H1 (cell line): ENCODE data around the gene ZNF23. TPM values are rescaled to one million over a fixed set of nuclear protein-coding genes. Genes with fewer than 3 reads are reported as not detected.

Experiments
- CTCF ChIA-PET: fragments of 300-600 bp; sonication (Branson Sonifier 250); formaldehyde crosslinking; loops from one replicate; lab custom pipeline; 2021; ENCODE audit not compliant: partially characterized antibody; lab: Charles Lee
- POLR2A ChIA-PET: fragments of 300-600 bp; sonication (Branson Sonifier 250); formaldehyde crosslinking; loops from one replicate; lab custom pipeline; 2021; ENCODE audit warnings: inconsistent platforms; ENCODE audit not compliant: partially characterized antibody; lab: Charles Lee
- DNase-seq, 2 experiments: peaks; one replicate each; pipeline versions ENCODE4 v3.0.0 to v3.0.0-alpha.2; 2010 to 2022; ENCODE audit warnings: low spot score in 2 of 2, low read depth in 1 of 2, mixed read lengths in 1 of 2
- FAIRE-seq: peaks from 2 replicates; lab custom pipeline; 2011; peaks lifted over from hg19 to GRCh38; lab: Jason Lieb, UNC
- H2AFZ ChIP-seq: 2 replicates; pipeline ENCODE4 v1.8.1; 2012; ENCODE audit warnings: low read length, inconsistent platforms
- H2AK5ac ChIP-seq: 2 replicates; pipeline ENCODE4 v1.6.1; 2013; ENCODE audit warnings: low read depth, low read length
- H2BK120ac ChIP-seq: replicated peaks from 2 replicates; pipeline ENCODE3; 2013; ENCODE audit warnings: low read depth, low read length, inconsistent platforms
- H2BK12ac ChIP-seq: 2 replicates; pipeline ENCODE4 v1.6.1; 2013; ENCODE audit warnings: low read depth, low read length
- H2BK15ac ChIP-seq: 2 replicates; pipeline ENCODE4 v1.6.1; 2013; ENCODE audit warnings: low read length
- H2BK20ac ChIP-seq: 2 replicates; pipeline ENCODE4 v1.6.1; 2013; ENCODE audit warnings: low read length
- H2BK5ac ChIP-seq: 2 replicates; pipeline ENCODE4 v1.6.1; 2013; ENCODE audit warnings: low read depth, low read length
- H3K14ac ChIP-seq: 2 replicates; pipeline ENCODE4 v1.6.1; 2013; ENCODE audit warnings: inconsistent platforms; ENCODE audit not compliant: insufficient read length
- H3K18ac ChIP-seq: 2 replicates; pipeline ENCODE4 v1.6.1; 2013; ENCODE audit warnings: low read length; ENCODE audit errors: extremely low read depth
- H3K23ac ChIP-seq: 2 replicates; pipeline ENCODE4 v1.6.1; 2013; ENCODE audit warnings: inconsistent platforms; ENCODE audit not compliant: insufficient read length
- H3K23me2 ChIP-seq: 2 replicates; pipeline ENCODE4 v1.6.1; 2013; ENCODE audit warnings: low read depth, low read length
- H3K27ac ChIP-seq: 2 replicates; pipeline ENCODE4 v1.6.1; 2011; ENCODE audit warnings: low read depth, low read length, inconsistent platforms
- H3K27me3 ChIP-seq, 4 experiments: replicated peaks in 1 of 4; 1 replicate in 1 of 4; 2 replicates in 3 of 4; pipeline versions ENCODE4 v1.6.1 to v1.8.1; 2011 to 2013; ENCODE audit warnings: low read length in 3 of 4, mild to moderate bottlenecking in 3 of 4, inconsistent platforms in 2 of 4, mixed read lengths in 2 of 4, moderate library complexity in 1 of 4; ENCODE audit not compliant: control insufficient read depth in 3 of 4, insufficient read depth in 3 of 4; ENCODE audit errors: extremely low read depth in 1 of 4
- H3K36me3 ChIP-seq, 4 experiments: 2 replicates each; pipeline versions ENCODE4 v1.6.1 to v1.8.1; 2011 to 2013; ENCODE audit warnings: mild to moderate bottlenecking in 4 of 4, low read length in 3 of 4, moderate library complexity in 2 of 4, control low read depth in 1 of 4, inconsistent platforms in 1 of 4; ENCODE audit not compliant: insufficient read depth in 4 of 4, control insufficient read depth in 2 of 4
- H3K4ac ChIP-seq: replicated peaks from 2 replicates; pipeline ENCODE3; 2013; ENCODE audit warnings: low read length, low read depth, mixed read lengths, inconsistent platforms; ENCODE audit not compliant: insufficient read length
- H3K4me1 ChIP-seq, 4 experiments: replicated peaks in 1 of 4; 1 replicate in 1 of 4; 2 replicates in 3 of 4; pipeline versions ENCODE4 v1.6.1 to v1.8.1; 2011 to 2013; ENCODE audit warnings: low read length in 3 of 4, inconsistent platforms in 2 of 4, mixed read lengths in 1 of 4; ENCODE audit not compliant: insufficient read depth in 4 of 4, control insufficient read depth in 3 of 4
- H3K4me2 ChIP-seq, 2 experiments: 2 replicates each; pipeline versions ENCODE4 v1.6.1 to v1.8.1; 2011 to 2013; ENCODE audit warnings: low read depth in 2 of 2, low read length in 2 of 2, control low read depth in 1 of 2, inconsistent platforms in 1 of 2, mild to moderate bottlenecking in 1 of 2; ENCODE audit not compliant: insufficient read depth in 1 of 2
- H3K4me3 ChIP-seq, 4 experiments: fragments of 200-600, 300-600 bp in 1 of 4; sonication (generic), shearing (Covaris generic), sonication (Bioruptor Twin) in 1 of 4; 2 replicates each; pipeline versions ENCODE4 v1.5.1 to v1.8.1; 2011 to 2016; ENCODE audit warnings: low read length in 4 of 4, low read depth in 3 of 4, control low read depth in 2 of 4, inconsistent platforms in 2 of 4, mild to moderate bottlenecking in 2 of 4, mixed read lengths in 1 of 4, moderate library complexity in 1 of 4; ENCODE audit not compliant: insufficient read depth in 2 of 4; ENCODE audit errors: extremely low read depth in 1 of 4
- H3K56ac ChIP-seq: replicated peaks from 2 replicates; pipeline ENCODE3; 2013; ENCODE audit warnings: low read depth, mild to moderate bottlenecking, mixed read lengths, low read length, inconsistent platforms; ENCODE audit not compliant: insufficient read length
- H3K79me1 ChIP-seq: 2 replicates; pipeline ENCODE4 v1.6.1; 2013; ENCODE audit warnings: low read depth, low read length, control low read depth
- H3K79me2 ChIP-seq, 2 experiments: 2 replicates each; pipeline versions ENCODE4 v1.6.1 to v1.8.1; 2012 to 2013; ENCODE audit warnings: low read length in 2 of 2, mild to moderate bottlenecking in 2 of 2, inconsistent platforms in 1 of 2; ENCODE audit not compliant: insufficient read depth in 2 of 2, control insufficient read depth in 1 of 2
- H3K9ac ChIP-seq, 4 experiments: replicated peaks in 1 of 4; 1 replicate in 1 of 4; 2 replicates in 3 of 4; pipeline versions ENCODE4 v1.6.1 to v1.8.1; 2011 to 2013; ENCODE audit warnings: low read depth in 3 of 4, low read length in 3 of 4, control low read depth in 2 of 4, mild to moderate bottlenecking in 2 of 4, moderate library complexity in 2 of 4, inconsistent platforms in 1 of 4; ENCODE audit errors: extremely low read depth in 1 of 4
- H3K9me3 ChIP-seq, 2 experiments: 2 replicates each; pipeline versions ENCODE4 v1.6.1 to v1.8.1; 2012 to 2013; ENCODE audit warnings: mild to moderate bottlenecking in 2 of 2, moderate library complexity in 2 of 2, control low read depth in 1 of 2, inconsistent platforms in 1 of 2, low read depth in 1 of 2, low read length in 1 of 2, mixed read lengths in 1 of 2; ENCODE audit not compliant: insufficient read depth in 2 of 2
- H4K20me1 ChIP-seq, 2 experiments: replicated peaks in 1 of 2; 2 replicates each; pipeline versions ENCODE3 to v1.8.1; 2011 to 2013; ENCODE audit warnings: inconsistent platforms in 2 of 2, low read length in 2 of 2, mild to moderate bottlenecking in 1 of 2; ENCODE audit not compliant: insufficient read depth in 2 of 2, control insufficient read depth in 1 of 2
- H4K5ac ChIP-seq: 2 replicates; pipeline ENCODE4 v1.6.1; 2013; ENCODE audit warnings: low read length, low read depth, mixed read lengths, inconsistent platforms; ENCODE audit not compliant: insufficient read length
- H4K8ac ChIP-seq: 2 replicates; pipeline ENCODE4 v1.8.0; 2013; ENCODE audit warnings: mild to moderate bottlenecking, moderate library complexity, low read length, inconsistent platforms; ENCODE audit not compliant: insufficient read depth; ENCODE audit errors: extremely low read depth
- H4K91ac ChIP-seq: replicated peaks from 2 replicates; pipeline ENCODE3; 2013; ENCODE audit warnings: low read length, mixed read lengths, inconsistent platforms; ENCODE audit not compliant: insufficient read length
- CREB1 ChIP-seq: IDR thresholded peaks from 2 replicates; pipeline ENCODE4 v1.6.1; 2012; ENCODE audit warnings: inconsistent platforms
- EP300 ChIP-seq, 2 experiments: IDR thresholded peaks; 1 replicate in 1 of 2; 2 replicates in 1 of 2; pipeline ENCODE4 v1.6.1; 2011 to 2012; ENCODE audit warnings: low read depth in 2 of 2, low read length in 2 of 2, mild to moderate bottlenecking in 2 of 2, borderline replicate concordance in 1 of 2, inconsistent platforms in 1 of 2, moderate library complexity in 1 of 2
- TCF12 ChIP-seq: IDR thresholded peaks from 2 replicates; pipeline ENCODE4 v1.6.1; 2011; ENCODE audit warnings: low read depth, mild to moderate bottlenecking, low read length
- YY1 ChIP-seq: IDR thresholded peaks from 2 replicates; pipeline ENCODE4 v1.6.1; 2011; ENCODE audit warnings: low read depth, mild to moderate bottlenecking, low read length
- WGBS, 2 experiments: shearing (Covaris generic) in 1 of 2; methylation state at CpG; one replicate each; pipeline versions ENCODE4 v1.1.6 to v1.1.7; 2013 to 2015; ENCODE audit warnings: low lambda C conversion rate in 2 of 2, mixed read lengths in 2 of 2, inconsistent platforms in 1 of 2, low coverage in 1 of 2, missing lambda C conversion rate in 1 of 2; ENCODE audit not compliant: insufficient replicate concordance in 2 of 2, insufficient coverage in 1 of 2, insufficient read length in 1 of 2; ENCODE audit errors: extremely low coverage in 1 of 2, missing lambda C conversion rate in 1 of 2; 5-methylcytosine and 5-hydroxymethylcytosine counted together
- polyA plus RNA-seq, 7 experiments: library from polyadenylated mRNA; depleted of rRNA in 3 of 7; stranded (reverse) in 5 of 7; unstranded in 2 of 7; fragments of >200 nt in 5 of 7; fragments of 200-250 nt in 2 of 7; gene quantifications; 1 replicate in 5 of 7; 2 replicates in 1 of 7; 4 replicates in 1 of 7; pipeline versions ENCODE4 v1.2.1 to v1.2.3, GENCODE V29; 2011 to 2013; ENCODE audit warnings: missing spikeins in 2 of 7, mixed read lengths in 2 of 7
- total RNA-seq: library from RNA; stranded (reverse); fragmentation: NEBNext Ultra II Directional; extraction: Animal tissue kit (Norgen Biotek cat#: 25700); gene quantifications from 2 replicates; pipeline ENCODE4 v1.2.1, GENCODE V29; 2021

The ZNF23 gene
- total and polyA plus RNA-seq, 2 of the 8 experiments (the other 6 are each of a cell fraction or from before 2014, with no cell fraction given), result 2.4 to 10.2 TPM

DNA sequence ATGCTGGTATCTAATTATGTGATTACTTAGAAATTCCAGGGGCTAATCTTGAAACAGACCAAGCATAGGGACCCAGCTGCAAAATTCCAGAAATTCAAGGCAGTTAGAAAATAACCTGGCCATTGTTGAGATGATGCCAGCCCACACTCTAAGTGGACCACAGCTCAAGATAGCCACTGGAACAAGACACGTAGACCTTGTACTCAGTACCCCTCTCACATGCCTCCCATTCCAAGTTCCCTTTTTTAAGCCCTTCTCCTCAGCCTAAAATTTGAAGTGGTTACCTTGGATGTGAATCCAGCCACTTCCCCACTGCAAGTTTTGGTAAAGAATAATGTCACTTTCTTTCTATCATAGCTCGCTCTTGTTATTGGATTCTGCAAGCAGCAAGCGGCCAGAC lies 31.2 kb upstream of the ZNF23 start:
- no peak overlapping the region for H2AK5ac ChIP-seq
- no peak overlapping the region for H2BK12ac ChIP-seq
- H3K18ac ChIP-seq, result no peak overlapping the region
- DNase-seq (no peak), FAIRE-seq (no peak)
- no peak overlapping the region for H3K4me3 ChIP-seq
- no peak overlapping the region for H2BK15ac ChIP-seq
- H3K4ac ChIP-seq, result no peak overlapping the region
- H3K56ac ChIP-seq, result no peak overlapping the region
- no peaks in the 10 kb centered on the region for H3K79me1 ChIP-seq
- H2AFZ ChIP-seq, result no peak overlapping the region
- H3K9ac ChIP-seq, result no peak overlapping the region
- H3K27me3 ChIP-seq, result no peaks in the 10 kb centered on the region; a peak in 1 of 7 replicates
- no peak overlapping the region for H3K14ac ChIP-seq
- H3K23ac ChIP-seq, result no peak overlapping the region
- no peak overlapping the region for H4K8ac ChIP-seq
- no peaks in the 10 kb centered on the region for H3K9me3 ChIP-seq
- no peak overlapping the region for H2BK5ac ChIP-seq
- no peaks in the 10 kb centered on the region for H3K4me1 ChIP-seq
- no peak overlapping the region for H3K4me2 ChIP-seq
- H4K91ac ChIP-seq, result no peak overlapping the region
- H4K20me1 ChIP-seq, result no peaks in the 10 kb centered on the region
- no peak overlapping the region for H2BK20ac ChIP-seq
- no peak overlapping the region for H3K27ac ChIP-seq
- H2BK120ac ChIP-seq, result no peak overlapping the region
- no peaks in the 10 kb centered on the region for H3K79me2 ChIP-seq
- 0 out of 2 replicates have a peak, but pooled peaks cover 2% of the 10 kb centered on the region for H3K23me2 ChIP-seq
- ChIA-PET CTCF (interaction anchor here (1.1 to 7.0 kb wide), 9 partner anchors 9 to 118 kb away, joined by 3 to 46 read pairs (median 4); no protein-coding TSS in a partner anchor), POLR2A (no interaction called here)
- no peaks in the 10 kb centered on the region for H3K36me3 ChIP-seq
- no peak overlapping the region for H4K5ac ChIP-seq
- 59% methylated on average over 3 of the region's 3 CpGs; no CpG with 5 or more reads in 1 of the 2 experiments for WGBS, 2 experiments
- TF ChIP-seq CREB1 (no peak), TCF12 (no peak), YY1 (no peak), EP300 (IDR thresholded peaks at IDR 0.05; ENCODE audit: borderline replicate concordance in 1 of 2, low read depth in 2 of 2, low read length in 2 of 2) (no peak)
